GM18511 (cell line): Measurements from ENCODE around the gene PSMB5.

Experiments
- ATAC-seq: cut with Tn5 transposase; IDR thresholded peaks from one replicate; pipeline ENCODE4 v1.9.1; 2021; ENCODE audit warnings: mild to moderate bottlenecking, moderate library complexity; ENCODE audit not compliant: unreplicated experiment

PSMB5 gene

GRCh38 chr14:22995889-22996625 lies 38.6 kb downstream of the PSMB5 start:
- no peak for ATAC-seq

DNA sequence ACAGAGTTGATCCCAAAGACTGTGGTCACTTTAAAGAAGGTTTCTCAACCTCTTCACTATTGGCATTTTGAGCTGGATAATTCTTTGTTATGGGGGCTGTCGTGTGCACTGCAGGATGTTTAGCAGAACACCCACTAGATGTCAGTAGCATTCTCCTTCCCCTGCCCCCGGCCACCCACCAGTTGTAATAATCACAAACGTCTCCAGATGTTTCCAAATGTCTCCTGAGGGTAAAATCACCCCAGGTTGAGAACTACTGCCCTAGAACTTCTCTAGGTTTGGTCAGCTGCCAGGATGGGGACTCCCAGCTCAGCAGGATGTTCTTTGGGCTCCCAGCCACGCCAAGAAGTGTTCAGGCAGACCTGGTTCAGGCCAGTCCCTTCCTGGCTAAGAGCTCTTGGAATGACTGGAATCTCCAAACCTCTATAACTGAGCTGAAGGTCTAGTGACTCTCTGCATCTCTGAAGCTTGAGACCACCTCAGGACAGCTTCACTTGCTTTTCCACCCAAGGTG lies 39.9 kb downstream of the PSMB5 start:
- no peak for ATAC-seq

DNA sequence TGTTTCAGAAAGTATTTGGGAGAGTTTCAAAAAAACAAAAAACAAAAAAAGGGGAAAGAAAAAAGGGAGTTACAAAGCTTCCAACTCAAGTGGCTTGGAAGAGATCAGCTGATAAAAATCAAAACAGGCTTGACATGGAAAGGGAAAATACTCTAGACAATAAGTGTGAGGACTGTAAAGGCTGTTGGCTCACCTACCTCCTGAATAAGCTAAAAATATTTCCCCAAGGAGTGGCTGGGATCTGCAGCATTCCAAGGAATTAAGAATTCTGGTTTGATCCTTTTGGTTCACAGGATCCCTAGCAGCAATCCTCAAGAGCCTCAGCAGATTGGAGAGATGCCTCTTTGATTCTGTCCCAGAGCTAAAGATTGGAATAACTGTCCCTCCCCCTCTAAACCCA lies 41.2 kb downstream of the PSMB5 start:
- no peak for ATAC-seq

GRCh38 chr14:22991852-22992251 lies 42.8 kb downstream of the PSMB5 start:
- ATAC-seq, result no peak

- no peak for ATAC-seq
These were observed 47.4 kb downstream of the PSMB5 start for GRCh38 chr14:22987291-22987690.

GRCh38 chr14:22986508-22987054 lies 48.1 kb downstream of the PSMB5 start:
- no peak for ATAC-seq

DNA sequence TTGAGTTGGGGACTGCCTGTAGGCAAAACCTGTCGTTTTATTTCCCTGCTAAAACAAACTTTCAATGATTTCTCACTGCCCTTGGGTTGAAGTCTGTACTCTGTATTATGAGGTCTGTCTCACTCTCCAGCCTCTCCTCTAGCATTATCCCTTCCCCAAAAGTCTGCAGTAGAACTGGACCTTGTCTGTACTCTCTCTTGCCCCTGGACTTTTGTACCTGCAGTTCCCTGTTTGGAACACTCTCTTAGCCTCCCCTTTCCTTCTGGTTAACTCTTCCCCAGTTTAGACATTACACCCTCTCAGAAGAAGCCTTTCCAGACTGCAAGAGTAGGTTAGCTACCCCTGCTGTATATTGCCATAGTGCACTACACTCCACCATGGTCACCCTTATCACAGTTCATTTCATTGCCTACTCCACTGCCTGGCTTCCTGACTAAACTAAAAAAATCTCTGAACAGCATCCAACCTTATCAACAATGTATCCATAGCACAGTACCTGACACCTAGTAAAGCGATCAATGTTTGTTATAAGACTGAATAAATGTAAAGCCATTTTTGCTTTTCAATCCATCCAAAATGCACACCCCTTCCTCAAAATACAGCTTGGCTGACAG lies 48.7 kb downstream of the PSMB5 start:
- no peak for ATAC-seq

DNA sequence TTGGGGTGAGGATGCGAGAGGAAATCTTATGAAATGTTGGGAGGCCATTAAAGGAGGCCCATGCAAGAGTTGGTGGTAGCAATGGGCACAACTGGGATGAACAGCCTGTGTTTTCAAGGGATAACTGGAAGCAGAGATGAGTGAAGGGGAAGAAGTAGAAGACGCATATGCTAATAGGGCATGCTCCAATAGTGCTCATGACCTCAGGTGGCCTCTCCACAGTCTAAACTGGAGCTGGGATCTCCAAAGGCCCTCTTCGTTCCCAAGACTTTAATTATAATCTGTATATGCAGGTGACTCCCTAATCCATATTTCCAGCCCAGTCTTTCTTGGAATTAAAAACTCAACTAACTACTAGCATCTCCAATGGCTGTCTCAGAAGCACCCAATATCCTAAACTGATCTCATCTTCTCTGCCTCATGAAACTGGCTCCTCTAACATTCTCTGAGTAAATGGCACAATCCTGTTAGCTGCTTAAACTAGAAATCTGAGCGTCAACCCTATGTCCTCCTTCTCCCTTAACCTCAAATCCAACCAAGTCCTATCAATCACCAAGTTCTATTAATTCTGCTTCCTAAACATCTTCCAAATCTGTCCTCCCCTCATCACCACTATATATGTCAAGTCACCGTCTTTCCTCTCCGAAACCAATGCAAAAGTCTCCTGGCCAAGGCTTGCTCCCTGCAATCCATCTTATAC lies 49.6 kb downstream of the PSMB5 start:
- ATAC-seq, result no peak

DNA sequence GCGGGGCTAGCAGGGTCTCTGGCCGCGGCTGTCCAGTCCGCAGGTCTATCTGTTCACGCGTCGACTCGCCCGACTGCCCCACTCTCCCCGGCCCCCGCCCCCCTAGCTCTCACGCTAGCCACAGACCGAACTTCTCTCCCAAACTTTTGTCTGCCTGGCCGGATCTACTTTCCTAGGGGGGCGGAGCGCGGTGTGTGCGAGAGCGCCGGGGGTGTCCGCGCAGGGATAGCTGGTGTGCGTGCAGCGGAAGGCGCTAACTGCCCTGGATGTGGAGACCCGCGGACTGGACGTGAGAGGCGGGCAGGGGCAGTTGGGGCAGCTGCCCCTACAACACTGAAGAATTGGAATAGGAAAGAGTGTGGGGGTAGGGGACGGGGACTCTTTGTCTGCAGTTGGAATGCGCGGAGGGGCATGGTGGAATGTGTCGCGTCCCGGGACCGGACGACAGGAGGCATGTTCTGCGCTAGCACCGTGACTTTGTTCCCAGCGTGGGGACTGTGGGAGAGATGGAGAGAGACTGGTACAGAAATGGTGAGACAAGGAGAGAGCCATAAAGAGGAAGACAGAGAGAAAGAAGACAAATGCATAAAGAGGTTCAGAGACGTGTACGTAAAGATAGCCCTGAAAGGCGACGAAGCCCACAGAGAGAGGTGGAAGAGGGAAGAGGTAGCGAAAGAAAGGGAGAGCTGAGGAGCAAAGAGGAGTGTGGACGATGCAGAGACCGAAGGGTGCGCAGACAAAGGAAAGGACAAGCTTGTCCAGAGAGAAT lies 52.0 kb downstream of the PSMB5 start, which contains the start of gene AJUBA:
TSS of gene AJUBA (minus strand) at position 75 of the 769 bp plus-strand sequence. CDS start 285 bp downstream, outside the sequence.
- ATAC-seq, result peak; percentile 56

- ATAC-seq, result peak; percentile 13
These were observed 52.7 kb downstream of the PSMB5 start for GRCh38 chr14:22981876-22982476.

- ATAC-seq, result no peak
These were observed 53.4 kb downstream of the PSMB5 start for GRCh38 chr14:22981090-22981875.

- ATAC-seq, result no peak
These were observed 54.0 kb downstream of the PSMB5 start for GRCh38 chr14:22980672-22981089.

DNA sequence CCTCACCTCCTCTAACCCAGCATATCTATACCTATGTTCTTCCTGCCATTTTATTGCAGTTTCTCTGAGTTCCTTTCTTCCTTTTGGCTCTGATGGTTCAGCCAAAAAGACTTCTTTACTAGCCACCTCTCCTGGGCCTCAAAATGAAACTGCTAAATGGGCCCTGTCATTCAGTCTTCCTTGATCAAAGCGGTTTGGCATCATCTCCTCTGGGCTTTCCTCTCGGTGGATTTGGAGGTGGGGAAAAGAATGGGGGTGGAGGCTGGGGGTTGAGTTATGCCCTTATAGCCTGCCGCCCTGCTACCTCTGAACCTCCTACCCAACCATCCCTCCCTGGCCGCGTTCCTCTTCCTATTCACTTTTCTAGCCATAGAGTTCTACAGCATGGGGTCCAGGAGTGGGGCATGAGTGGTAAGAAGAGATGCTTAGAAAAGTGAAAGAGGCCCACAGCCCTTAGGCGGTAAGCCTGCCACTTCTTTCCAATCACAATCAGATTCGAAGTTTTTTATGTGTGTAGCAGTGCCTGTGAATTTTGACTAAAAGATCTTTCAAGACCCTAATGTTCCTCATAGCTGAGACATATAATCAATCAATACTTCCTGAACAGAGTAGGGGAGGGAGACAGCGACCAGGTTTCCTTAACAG lies 54.8 kb downstream of the PSMB5 start:
- ATAC-seq, result no peak

DNA sequence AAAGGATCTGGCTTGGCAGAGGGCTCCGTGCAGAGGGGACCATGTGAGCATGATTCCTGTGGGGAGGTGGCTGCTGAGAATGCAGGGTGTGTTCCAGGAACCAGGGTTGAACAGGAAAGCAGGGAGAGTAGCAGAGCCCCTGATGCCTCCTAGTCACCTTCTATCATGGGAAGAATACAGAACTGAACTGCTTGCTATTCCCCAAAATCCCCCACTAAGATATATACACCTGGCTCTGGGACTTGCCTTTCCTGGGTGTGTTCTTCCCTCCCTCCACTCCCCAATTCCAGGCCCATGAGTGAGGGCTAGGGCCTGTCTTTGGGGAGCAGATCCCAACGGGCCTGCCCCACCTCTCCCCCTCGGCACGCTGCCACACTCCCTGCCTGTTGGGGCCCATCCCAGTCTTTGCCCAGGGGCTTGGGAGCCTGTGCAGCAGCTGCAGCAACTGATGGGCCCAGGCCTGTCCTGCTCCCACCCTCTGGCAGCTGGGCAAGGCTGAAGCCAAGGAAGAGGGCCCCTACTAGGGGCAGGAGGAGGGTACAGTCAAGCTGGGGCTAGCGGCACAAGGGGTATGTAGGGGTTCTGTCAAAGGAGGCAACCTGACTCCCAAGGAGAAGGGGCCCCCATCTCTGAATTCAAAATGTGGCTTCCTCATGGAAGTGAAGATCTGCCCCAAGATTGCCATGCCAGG lies 55.6 kb downstream of the PSMB5 start:
- no peak for ATAC-seq

GRCh38 chr14:22978487-22978837 lies 56.2 kb downstream of the PSMB5 start:
- no peak for ATAC-seq

DNA sequence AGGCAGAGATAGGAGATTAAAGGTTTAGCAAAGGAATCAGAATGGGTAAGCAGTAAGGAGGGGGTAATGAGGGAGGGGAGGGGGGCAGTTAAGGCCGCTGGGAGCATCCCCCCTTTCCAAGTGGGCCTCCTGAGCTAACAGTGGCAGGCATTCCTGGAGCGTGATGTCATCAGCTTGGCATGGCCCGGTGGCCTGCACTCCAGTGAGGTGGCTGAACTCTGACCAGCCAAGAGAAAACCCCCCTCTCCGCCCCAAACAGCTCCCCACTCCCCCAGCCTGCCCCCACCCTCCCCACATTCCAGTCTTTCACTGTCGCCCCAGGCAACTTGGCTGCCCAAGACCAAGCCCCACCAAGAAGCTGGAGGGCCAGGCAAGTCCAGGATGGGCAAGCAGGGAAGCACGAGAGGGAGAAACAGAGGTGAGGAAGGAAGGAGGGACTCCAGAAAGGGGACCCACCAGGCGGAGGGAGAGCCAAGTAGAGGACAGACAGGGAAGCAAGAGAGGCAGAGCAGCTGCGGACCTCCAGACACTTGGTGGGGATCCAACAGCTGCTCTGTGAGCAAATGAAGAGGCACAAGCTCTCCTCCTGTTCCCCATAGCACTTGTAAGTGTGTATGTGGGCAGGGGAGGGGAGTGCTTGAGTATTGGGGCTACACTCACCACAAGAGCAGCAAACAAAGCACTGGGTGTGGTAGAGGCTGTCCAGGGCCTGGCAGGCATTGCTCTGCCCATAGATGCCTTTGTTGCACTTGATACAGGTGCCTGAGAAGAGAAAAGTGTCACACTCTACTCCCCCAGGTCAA lies 56.8 kb downstream of the PSMB5 start:
- no peak for ATAC-seq

- ATAC-seq, result no peak
These were observed 57.3 kb downstream of the PSMB5 start for GRCh38 chr14:22977434-22977683.
